T-helper 2 cell (primary cell): ENCODE results near the gene MRPL24.

ENCODE experiments used
- DNase-seq, 5 experiments: peaks; one replicate each; pipeline versions ENCODE4 v3.0.0 to v3.0.0-alpha.2; 2012 to 2022

Gene MRPL24

DNA sequence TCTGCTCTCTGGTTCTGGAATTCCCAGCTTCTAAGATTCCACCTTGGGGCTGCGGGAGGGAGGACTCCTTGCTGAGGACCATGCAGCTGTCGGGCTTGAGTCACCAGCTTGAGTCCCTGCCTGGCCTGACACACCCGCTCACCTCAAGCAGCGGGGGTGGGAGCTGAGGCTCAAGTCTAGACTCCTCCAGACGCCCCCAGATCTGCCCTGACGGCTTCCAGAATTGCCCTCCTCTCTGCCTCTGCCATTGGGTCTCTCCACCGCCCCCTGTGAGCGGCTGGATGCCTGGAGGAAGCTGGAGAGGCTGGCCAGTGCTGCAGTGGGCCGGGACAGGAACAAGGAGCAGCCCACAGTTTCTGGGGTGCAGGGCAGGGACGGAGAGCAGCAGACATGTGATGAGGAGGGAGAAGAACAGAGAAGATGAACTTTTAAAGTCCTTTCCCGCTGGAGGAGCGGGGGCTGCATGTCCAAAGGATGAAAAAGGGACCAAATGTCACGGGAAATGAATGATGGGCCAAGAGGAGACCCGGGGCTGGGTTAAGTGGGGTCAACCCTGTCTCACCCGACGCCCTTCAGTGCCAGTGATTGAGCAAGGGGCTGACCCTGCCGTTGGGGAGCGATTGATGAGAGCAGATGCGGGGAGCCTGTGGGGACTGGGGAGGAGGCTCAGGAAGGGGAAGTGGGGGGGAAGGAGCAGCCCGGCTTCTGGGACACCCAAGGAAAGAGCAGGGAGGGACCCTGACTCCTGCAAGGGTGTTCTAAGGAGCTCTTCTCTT, 49.0 kb downstream of the MRPL24 start:
- no peak for DNase-seq

DNA sequence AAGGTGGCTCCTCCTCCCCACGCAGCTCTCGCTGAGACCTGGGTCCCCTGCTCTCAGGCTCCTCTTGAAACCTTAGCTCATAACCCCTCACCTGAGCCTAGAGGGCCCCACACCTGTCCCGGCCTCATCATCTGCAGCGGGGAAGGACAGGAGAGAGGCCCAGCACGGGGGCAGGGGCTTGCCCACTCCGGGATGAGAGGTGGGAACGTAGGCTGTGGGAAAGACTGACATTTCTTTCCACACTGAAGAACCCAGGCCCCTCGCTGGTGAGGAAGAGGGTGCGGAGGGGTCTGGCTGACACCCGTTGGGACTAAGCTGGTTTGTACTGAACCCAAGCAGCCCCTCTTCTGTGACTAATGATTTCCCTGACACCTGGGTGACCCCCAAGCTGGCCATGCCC, 49.7 kb downstream of the MRPL24 start:
- DNase-seq: no peak

DNA sequence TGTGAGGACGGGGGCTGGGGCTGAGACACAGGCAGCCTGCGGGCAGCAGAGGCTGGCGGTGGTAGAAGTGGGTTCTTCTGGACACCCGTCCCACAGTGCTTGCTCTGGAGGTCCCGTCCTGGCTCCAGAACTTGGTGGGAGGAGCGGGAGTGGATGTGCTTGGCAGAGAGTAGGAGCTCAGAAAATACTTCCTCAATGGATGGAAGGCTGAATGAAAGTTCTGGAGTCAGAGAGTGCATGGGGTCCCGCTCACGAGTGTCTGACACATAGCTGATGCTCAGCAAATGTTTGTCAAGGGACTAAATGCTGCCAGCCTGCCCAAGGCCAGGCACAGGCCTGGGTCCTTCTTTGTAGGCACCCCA, 50.2 kb downstream of the MRPL24 start:
- DNase-seq: no peak

DNA sequence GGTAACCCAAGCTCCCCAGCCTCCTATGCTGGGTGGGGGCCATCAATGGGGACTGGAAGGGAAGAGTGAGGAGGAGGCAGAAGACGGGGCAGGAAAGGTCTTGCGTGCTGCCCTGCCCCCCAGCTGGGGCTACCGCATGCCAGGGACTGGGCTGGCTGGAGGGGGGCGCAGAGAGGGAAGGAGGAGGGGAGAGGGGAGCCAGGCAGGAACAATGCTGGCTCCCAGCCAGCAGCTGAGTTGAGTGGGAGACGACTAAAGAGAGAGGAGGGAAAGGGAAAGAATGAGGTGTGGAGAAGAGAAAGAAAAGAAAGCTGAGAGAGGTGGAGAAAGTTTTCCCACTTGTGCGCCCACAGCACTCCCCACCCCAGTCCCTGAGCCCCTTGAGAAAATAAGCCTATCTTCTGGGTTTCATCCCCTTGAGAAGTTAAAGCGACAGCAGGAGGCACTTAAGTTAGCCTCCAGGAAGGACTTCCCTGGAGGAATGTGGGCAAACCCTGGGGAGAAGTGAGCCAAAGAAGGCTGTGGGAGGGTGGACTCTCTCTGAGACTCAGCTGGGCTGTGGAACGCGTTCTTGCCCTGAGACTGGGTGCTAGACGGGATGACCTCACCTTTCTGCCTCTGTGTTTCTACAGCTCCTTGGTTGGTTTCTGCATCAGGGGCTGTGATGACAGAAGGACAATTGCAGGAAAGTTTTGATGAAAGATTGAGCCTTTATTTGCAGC, 50.8 kb downstream of the MRPL24 start:
- no peak for DNase-seq

DNA sequence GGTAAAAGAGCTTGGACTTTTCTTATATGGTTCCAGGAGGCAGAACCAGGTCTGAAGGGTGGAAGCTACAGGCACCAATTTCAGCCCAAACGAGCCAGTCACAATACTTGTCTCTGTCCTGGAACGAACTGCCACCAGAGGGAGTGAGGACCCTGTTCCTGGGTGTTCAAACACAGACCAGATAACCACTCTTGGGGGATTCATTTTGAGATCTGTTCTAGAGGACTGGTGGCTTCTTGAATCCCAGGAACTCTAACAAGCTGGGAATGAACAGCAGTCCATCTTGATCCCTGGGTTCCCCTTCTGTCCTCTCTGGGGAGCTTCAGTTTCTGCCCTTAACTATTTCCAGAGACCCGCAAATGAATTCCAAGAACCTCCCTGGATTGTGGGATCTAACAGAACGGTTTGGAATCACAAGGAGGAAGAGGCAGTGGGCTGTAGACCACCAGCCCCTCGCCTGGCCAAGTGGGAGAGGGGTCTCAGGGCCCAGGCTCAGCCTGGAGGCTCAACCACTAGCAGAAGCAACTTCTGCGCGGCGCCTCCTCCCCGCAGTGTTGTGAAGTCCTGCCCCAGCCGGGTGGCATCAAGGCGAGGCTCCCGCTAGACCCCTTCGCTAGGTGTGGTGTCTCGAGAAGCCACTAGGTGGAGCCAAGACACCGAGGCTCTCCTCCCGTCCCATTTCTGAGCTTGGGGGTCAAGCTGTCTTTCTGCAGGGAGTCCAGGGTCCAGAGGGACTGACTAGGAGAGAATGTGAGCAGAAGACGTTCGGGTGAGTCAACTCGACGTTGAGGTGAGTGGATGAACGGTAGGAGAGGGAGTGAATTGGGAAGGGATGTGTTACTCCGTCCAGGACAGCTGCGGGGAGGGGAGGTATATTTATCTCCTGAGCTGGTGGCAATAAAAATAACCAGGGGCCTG, 51.6 kb downstream of the MRPL24 start:
- peak; percentile 52 to 80 (median 66) for DNase-seq
